Stimulated activated CD4-positive, alpha-beta T cell treated with anti-CD3 and anti-CD28 coated beads, Interleukin-1b, Interleukin-23, amount 100 ng/mL, for 48 hours (primary cell): ENCODE data around the gene EHMT1.

ENCODE experiments used
- DNase-seq: peaks from one replicate; pipeline ENCODE4 v3.0.0-alpha.2; 2020

The EHMT1 gene

DNA sequence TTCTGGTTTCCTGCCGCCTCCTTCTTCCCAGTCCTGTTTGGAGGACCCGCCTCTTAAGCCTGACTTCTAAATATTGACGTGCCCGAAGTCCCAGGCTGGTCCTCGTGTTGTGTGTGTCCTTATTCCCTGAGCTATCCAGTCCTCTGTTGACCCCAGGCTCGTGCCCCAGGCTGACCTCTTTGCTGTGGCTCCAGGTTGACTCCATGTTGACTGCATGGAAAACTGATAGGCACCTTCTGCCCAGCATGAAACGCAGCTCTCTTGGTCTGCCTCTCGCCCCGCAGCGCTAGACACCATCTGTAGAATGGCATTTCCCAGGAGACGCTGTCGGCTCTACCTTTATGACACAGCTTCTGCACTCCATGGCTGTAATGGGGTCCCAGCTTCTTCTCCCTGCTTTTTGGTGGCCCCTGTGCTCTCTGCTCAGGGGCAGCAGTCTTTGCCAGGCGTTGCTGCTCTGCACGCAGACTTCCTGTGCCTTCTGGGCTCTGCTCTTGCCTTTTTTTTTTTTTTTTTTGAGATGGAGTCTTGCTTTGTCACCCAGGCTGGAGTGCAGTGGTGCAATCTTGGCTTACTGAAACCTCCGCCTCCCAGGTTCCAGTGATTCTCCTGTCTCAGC is 28.4 kb downstream of the EHMT1 start:
- no peak for DNase-seq

DNA sequence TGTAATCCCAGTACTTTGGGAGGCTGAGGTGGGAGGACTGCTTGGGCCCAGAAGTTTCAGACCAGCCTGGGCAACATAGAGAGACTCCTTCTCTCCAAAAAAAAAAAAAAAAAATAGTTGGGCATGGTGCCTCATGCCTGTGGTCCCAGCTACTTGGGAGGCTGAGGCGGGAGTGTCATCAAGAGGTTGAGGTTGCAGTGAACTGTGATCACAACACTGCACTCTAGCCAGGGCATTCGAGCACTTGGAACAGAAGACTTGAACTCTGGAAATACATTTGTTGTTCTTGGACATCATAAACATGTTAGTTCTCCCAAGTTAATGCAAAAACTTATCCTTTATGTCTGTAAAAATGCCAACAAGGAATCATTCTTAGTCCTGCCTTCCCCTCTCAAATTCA is 29.6 kb downstream of the EHMT1 start:
- DNase-seq: no peak

DNA sequence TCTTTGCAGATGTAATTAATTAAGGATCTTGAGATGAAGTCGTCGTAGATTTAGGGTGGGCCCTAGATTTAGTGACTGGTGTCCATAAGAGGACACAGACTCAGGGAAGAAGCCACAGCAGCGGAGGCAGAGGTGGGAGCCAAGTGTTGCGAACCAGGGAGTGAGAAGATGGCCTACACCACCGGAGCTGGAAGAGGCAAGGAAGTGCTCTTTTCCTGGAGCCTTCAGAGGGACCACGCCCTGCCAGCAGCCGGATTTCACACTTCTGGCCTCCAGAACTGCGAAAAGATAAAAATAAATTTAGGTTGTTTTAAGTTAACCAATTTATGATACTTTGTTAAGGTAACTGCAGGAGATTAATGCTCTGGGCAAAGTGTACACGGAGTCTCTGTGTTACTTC is 30.7 kb downstream of the EHMT1 start:
- DNase-seq: no peak

DNA sequence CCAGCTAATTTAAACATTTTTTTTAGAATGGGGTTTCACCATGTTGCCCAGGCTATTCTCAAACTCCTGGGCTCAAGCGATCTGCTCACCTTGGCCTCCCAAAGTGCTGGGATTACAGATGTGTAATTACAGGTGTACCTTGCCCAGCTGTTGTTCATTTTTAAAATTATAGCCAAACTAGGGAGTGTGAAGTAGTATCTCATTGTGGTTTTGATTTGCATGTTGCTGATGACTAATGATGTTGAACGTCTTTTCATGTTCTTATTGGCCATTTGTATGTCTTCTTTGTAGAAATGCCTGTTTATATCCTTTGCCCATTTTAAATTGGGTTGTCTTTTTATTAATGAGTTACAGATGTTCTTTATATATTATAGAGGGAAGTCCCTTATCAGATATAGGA is 31.5 kb downstream of the EHMT1 start:
- DNase-seq: no peak

DNA sequence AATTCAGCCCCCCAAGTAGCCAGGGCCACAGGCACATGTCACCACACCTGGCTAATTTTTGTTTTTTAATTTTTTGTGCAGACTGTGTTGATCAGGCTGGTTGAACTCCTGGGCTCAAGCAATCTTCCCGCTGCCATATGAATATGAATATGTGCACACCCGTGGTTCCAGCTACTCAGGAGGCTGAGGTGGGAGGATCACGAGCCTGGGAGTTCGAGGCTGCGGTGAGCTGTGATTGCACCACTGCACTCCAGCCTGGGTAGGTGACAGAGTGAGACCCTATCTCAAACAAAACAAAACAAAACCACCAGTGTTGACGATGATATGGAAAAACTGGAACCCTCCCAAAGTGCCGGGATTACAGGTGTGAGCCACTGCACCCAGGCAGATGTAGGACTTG is 32.0 kb downstream of the EHMT1 start:
- no peak for DNase-seq

DNA sequence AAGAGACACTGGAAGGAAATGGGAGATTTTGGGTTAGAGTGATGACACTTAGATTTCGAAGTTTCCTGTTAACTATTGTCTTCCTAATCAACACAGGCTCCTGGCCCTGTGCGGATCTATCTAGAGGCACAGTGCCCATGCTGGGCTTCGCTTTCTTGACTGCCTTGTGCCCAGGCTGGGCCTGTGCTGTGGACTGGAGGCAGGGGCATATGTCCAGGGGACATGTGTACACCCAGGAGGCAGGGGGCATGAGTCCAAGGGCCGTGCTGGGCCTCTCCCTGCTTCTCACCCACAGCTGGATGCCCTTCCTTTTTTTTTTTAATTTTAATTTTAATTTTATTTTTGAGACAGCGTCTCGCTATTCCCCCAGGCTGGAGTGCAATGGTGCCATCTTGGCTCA is 37.6 kb downstream of the EHMT1 start:
- no peak for DNase-seq

DNA sequence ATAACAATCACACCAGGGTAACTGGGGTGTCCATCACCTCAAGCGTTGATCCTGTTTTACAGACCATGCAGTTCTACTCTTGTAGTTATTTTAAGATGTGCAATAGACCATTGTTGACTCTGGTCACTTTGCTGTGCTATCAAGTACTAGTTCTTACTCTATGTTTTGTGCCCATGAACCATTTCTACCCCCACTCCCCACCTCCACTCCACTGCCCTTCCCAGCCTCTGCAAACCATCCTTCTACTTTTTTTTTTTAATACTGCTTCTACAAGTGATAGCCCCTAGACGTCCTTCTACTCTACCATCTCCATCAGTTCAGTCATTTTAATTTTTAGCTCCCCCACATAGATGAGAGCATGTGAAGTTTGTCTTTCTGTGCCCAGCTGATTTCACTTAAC is 38.8 kb downstream of the EHMT1 start:
- no peak for DNase-seq

DNA sequence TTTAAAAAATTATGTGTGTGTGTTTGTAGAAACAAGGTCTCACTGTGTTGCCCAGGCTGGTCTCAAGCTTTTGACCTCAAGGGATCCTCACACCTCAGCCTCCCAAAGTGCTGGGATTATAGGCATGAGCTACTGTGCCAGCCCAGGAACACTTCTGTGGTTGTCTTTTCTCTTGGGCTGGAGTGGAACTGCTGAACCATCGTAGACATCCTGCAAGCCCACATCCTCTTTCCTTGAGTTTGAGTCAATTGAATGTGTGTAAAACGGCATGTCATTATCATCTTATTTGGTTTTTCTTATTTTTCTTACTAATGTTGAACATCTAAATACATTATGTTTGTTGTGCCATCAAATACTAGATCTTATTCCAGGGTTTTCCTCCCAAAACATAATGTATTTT is 40.0 kb downstream of the EHMT1 start:
- no peak for DNase-seq

DNA sequence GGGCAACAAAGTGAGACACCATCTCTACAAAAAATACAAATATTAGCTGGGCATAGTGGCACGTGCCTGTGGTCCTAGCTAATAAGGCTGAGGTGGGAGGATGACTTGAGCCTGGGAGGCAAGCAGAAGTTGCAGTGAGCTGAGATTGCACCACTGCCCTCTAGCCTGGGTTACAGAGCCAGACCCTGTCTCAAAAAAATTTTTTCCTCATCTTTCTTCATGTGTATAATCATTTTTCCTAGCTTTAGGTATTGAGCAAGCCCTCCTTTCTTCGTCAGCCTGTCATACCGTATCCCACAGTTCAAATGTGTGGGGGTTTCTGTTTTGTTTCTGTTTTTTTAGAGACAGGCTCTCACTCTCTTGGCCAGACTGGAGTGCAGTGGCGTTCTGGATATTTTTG is 41.3 kb downstream of the EHMT1 start:
- DNase-seq: no peak

DNA sequence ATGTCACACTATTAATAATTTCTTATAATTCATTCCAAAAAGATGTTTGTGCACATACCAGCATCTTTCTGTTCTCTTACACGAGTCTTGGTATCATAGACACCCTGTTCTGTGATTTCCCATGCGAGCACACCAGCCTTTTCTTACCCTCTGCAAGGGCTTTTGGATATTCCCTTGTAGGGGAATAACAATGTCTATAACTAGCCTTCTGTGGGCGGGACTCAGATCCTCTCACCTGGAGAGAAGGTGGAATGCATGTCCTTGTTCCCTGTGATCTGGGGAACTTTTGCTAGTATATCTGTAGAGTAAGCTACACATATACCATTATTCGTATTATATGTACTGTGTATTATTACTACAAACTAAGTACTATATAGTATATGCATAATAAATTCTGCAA is 44.8 kb downstream of the EHMT1 start:
- DNase-seq: no peak

DNA sequence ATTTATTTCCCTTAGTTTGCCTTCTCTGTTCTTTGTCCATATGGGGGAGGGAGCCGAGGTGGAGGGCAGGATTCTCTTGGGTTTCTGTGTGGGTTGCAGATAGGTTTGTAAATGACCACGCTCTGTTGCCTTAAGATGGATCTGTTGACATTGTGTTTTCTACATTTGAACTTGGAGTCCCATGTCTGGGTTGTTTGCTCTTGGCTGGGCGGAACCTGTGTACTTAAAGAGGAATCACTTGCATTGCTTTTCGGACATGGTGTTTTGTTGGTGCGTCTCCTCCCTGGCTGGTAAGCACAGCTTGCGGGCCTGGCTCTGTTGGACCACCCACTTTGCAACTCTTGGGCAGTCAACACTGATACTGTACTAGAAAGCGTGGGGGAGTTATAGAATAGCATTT is 45.9 kb downstream of the EHMT1 start:
- DNase-seq: no peak

DNA sequence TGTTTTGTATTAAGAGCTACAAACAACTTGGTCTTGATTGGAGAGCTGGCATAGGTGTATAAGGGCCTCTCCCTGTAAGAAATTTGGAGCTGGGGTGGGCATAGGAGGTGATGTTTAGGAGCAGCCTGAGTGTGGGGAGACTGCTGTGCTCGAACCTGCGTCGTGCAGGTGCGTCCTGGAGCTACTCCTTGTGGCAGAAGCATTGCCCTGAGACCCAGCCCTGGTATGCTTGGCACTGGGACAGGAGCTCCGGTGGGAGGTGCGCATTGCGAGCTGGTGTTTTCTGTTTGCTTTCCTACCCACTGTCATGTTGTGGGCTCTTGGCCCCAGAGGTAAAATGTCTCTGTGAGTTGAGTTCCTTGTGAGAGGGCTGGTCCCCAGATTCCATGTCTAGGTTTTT is 46.4 kb downstream of the EHMT1 start:
- no peak for DNase-seq

DNA sequence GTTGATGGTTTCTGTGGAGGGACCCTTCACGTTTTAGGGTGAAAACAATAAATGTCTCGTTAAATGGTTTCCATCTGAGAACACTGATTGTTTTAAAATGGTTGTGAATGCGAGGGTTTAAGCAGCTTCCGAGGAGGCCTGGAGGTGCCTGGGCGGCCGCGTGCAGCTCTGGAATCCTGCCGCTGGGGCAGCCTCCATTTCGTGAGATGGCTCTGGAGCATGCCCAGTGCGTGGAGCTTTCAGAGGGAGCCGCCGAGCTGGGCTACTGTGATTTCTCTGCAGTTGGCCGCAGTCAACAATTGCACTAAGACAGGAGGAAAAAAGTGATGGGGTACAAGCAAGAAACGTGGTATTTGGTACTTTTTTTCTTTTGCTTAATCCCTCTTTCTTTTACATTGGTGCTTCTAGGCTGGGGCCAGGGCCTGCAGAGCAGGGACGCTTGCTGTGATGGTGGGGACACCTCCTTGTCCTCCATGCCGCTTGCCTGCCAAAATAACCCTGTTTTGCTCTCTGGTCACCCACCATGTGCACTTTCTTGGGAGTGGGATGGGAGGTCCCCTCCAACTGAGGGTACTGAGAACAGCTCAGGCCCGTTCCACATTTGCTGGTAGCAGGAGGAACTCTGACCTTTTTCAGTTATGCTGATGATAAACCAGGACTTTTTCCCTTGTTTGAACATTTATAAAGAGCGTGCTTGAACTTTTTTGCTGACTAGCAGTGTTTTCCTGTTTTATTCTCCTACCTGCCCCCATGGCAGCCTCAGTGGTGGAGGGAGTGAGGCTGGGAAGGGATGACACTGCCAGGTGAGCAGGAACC is 47.1 kb downstream of the EHMT1 start:
- no peak for DNase-seq

DNA sequence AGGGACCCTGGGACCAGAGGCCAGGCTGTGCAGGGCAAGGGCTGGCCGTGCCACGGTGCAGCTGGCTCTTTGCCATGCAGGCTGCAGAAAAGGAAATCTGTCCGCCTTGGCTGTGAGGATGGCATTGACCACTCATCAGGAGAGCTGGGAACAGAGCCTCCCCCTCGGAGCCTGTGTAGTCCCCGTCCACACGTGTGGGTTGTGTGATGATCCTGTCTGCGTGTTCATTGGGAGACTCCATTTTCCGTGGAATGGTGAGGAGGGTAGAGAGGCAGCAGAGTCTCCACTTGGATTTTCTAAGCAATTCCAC is 47.7 kb downstream of the EHMT1 start:
- no peak for DNase-seq

DNA sequence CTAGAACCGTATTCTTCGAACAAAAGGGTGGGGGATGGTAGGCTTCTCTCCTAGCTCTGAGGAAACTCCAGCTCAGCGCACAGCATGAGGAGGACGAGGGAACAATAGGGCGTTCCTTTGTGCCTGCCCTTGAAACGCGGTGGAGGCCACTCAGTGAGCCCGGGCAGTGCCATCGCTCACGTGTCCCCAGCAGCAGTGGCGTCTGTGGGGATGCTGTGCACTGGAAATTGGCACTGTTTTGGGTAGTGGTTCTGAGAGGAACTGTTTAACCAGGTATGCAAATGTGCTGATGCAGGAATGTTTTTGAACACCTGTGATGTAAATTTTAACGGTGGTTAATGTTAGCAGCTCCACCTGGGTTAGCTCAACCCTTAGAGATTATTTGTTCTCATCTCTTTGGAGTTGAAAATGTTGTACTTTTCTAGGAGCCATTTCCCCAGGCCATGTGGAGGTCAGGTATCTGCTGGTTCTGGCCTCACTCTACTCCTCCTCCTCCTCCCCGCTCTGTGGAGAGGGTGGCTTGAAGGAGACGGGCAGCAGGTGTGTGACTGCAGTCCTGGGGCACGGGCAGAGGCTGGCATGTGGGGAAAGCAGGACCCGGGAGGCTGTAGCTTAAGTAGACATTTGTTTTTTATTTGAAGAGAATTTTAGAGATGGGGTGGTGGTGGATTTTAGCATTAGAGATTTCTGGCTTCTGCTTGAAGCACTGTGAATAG is 48.3 kb downstream of the EHMT1 start:
- DNase-seq: no peak

DNA sequence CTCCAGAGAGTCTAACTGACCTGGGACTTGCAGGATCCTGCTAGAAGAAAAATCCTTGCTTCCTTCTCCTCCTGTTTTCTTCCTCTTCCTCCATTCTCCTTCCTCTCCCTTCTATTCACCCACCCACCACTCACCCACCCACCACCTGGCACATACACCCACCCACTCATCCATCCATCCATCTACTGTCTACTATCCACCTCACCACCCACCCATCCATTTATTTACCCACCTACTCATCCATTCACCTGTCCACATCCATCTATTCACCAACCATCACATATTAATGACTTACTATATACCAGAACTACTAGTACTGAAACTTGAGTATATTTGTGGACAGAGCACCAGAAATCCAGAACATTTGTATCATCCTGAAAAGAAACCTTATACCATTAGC is 49.4 kb downstream of the EHMT1 start:
- no peak for DNase-seq

DNA sequence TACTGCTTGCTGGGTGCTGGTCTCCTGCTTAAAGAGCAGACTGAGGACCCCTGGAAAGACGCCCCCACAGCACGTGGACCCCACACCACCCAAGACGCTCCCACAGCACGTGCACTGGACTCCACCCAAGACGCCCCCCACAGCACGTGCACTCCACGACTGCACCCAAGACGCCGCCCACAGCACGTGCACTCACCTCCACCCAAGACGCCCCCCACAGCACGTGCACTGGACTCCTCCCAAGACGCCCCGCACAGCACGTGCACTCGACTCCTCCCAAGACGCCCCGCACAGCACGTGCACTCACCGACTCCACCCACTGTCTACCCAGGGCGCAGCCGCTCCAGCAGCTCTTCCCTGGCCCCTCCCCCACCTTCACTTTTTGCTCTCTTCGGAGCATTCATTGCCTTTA is 50.5 kb downstream of the EHMT1 start:
- no peak for DNase-seq

DNA sequence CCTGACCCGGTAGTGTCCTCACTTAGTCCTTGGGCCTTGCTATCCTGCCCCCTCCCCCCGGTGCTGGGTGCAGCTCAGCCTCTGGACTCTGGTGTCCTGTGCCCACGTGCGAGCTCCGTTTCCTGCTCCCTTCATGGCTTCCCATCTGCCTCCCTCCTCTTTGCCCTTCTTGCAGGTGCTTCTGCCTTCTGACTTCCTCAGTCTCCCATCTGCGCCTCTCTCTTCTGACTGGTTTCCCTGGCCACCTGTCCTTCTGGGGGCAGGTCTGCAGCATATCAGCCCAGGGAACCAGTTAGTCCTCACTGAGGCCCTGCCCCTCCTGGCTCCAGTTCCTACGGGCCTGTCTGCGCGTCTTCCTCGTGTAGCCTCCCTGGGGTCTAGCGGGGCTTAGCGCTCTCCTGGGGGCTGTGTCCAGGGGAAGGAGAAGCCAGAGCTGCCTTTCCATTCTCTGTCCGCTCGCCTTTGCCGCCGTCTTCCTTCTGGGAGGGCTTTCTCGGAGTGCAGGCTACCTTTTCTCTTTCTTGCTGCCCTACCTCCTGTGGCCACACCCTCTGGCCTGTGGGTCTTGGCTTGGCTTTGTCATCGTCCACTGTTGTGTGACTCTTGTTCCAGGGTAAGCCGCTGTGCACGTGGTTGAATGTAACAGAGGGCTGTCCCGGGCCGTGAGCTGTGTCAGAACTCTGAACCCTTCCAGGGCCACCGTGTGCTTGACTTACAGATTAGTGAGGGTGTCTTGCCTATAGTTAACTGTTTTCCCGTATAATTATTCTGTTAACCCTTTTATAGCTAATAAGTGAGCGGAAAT is 51.8 kb downstream of the EHMT1 start:
- DNase-seq: no peak

DNA sequence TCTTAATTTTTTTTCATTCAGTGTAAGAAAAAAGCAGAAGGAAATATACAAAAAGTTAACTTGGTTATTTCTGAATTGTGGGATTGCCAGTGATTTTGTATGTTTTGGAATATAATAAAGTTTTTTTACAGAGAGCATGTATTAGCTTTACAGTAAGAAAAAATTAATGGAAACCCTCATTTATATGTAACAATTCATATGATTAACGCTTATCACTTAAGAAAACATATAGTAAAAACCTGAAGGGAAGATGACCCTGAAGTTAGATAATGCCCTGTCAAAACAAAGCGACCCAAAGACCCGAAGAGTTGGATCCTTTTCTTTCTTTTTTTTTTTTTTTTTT is 52.4 kb downstream of the EHMT1 start:
- DNase-seq: no peak

DNA sequence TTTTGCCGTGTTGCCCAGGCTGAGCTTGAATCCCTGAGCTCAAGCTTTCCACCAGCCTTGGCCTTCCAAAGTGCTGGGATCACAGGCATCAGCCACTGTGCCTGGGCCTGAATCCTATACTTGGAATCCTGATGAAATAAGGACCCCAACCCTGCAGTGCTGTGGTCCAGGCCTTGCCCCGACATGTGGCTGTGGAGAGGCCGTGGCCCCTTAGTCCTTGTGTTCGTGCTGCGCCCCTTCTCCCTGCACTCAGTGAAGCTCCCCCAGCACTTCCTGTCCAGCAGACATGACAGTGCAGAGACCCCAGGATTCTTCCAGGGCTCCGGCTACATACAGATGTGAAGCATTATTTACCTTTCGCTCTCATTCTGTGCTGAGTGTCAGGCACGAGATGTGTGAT is 52.9 kb downstream of the EHMT1 start:
- no peak for DNase-seq

DNA sequence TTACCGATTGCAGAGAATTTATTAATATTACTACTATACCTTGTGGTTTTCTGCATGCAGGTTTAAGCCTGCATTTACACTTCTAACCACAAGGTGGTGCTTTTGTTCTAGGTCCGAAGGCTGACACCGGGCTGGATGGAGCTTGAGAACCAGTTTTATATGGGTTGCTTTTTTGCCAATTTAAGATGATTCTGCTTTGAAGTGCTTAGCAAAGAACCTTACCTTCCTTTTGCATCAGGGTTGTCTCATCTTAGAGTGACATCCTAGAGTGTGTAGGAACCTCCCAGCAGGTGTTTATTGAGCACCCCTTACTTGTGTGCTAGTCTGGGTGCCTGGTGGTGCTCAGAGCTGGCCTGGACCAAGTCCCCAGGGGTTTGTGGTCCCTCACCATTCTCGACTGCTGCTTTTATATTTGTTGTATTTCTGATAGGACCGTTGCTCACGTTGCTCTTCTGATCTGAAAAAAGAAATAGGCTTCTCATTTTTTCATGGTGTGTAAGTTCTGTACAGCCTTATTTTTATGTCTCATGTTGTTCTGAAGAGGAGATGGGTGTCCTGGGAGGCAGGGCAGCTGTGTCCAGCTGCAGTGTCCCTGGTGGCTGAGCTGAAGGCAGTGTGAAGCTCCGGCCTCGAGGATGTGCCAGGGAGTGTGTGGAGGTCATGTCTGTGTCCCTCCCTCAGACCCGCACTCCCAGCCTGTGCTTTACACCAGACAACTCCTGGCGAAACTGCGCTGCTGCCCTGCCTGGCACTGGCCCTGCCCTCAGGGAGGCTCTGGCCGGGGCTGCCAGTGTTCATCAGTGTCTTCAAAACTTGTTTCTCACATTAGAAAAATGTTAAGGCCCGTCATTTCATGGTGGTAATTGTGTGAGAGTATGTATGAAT is 54.3 kb downstream of the EHMT1 start:
- peak; percentile 47 for DNase-seq

DNA sequence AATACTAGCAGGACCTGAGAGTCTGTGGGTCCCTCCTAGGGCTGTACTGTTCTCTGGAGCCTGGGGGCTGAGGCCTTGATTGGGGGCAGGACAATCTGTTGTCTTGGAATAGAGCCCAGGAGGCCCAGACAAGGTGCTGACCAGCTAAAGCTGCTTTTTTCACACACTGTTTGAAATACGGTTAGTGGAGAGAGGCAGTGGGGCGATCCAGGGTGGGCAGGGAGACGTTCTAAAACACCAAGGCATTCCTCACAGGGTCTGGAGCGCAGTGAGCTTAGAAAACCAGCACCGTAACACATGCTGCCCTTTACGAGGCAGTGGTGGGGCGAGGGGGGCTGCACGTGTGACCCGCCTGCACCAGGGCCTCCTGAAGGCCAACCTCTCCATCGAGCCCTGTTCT is 55.1 kb downstream of the EHMT1 start:
- DNase-seq: no peak
